Heart right ventricle (tissue), 16 donors: ENCODE data around the gene LGI2. TPM values are rescaled to one million over a fixed set of nuclear protein-coding genes. Genes with fewer than 3 reads are reported as not detected.

Experiments
- ATAC-seq, 8 donors: fragments of 200-7000 bp; cut with Tn5 transposase; one replicate each; pipeline ENCODE4 v1.9.1; 2020; ENCODE audit warnings: mild to moderate bottlenecking in 8 of 8, moderate library complexity in 8 of 8, moderate number of reproducible peaks in 1 of 8
- DNase-seq, 2 donors: peaks; one replicate each; pipeline ENCODE4 v3.0.0-alpha.2; 2020
- H3K27ac ChIP-seq, 10 donors: fragments of 200-600 bp; sonication (generic) in 2 of 10; one replicate each; pipeline versions ENCODE4 v1.5.0 to v1.8.0; 2020 to 2022; ENCODE audit warnings: mild to moderate bottlenecking in 3 of 10
- H3K27me3 ChIP-seq, 7 donors: fragments of 200-600 bp; one replicate each; pipeline ENCODE4 v1.8.0; 2021 to 2022; ENCODE audit warnings: mild to moderate bottlenecking in 2 of 7
- H3K36me3 ChIP-seq, 9 donors: fragments of 200-600 bp; sonication (generic) in 1 of 9; one replicate each; pipeline versions ENCODE4 v1.5.0 to v1.8.0; 2020 to 2022; ENCODE audit warnings: mild to moderate bottlenecking in 2 of 9
- H3K4me1 ChIP-seq, 9 donors: fragments of 200-600 bp; sonication (generic) in 1 of 9; one replicate each; pipeline versions ENCODE4 v1.5.0 to v1.8.0; 2020 to 2022; ENCODE audit warnings: mild to moderate bottlenecking in 4 of 9
- H3K4me3 ChIP-seq, 10 donors: fragments of 200-600 bp; sonication (generic) in 2 of 10; one replicate each; pipeline versions ENCODE4 v1.5.0 to v1.8.0; 2020 to 2022; ENCODE audit warnings: mild to moderate bottlenecking in 7 of 10, moderate library complexity in 2 of 10
- H3K9me3 ChIP-seq, 11 donors: fragments of 200-600 bp in 10 of 11; sonication (generic) in 2 of 11; one replicate each; pipeline versions ENCODE4 v1.5.0 to v1.8.0; 2013 to 2022; ENCODE audit warnings: mild to moderate bottlenecking in 2 of 11, control low read depth in 1 of 11, moderate library complexity in 1 of 11
- WGBS, 2 donors: extraction: QIAGEN DNeasy Blood & Tissue Kit; methylation state at CpG; one replicate each; pipeline ENCODE4 v1.1.7; 2013; ENCODE audit warnings: inconsistent platforms in 1 of 2; 5-methylcytosine and 5-hydroxymethylcytosine counted together
- intact Hi-C, 10 donors: fragments of 100-400 bp; cut with DNase I; formaldehyde crosslinking; loops; one replicate each; pipeline versions ENCODE4 v1.11.1 to v1.14.2; 2022
- polyA plus RNA-seq, 2 donors: library from polyadenylated mRNA; stranded (reverse); fragments of 200-250 nt; gene quantifications; one replicate each; pipeline ENCODE4 v1.2.3, GENCODE V29; 2013
- total RNA-seq, 10 donors: library from RNA; stranded (reverse); fragmentation: NEBNext Ultra II Directional in 3 of 10; extraction: Animal tissue kit (Norgen Biotek cat#: 25700) in 3 of 10; gene quantifications; one replicate each; pipeline versions ENCODE4 v1.2.1 to v1.2.4, GENCODE V29; 2021 to 2023
- TF ChIP-seq, protein P1 (sequence below), 9 donors: fragments of 200-600 bp; sonication (generic) in 2 of 9; IDR thresholded peaks; one replicate each; pipeline versions ENCODE4 v1.5.0 to v1.8.0; 2021 to 2022; ENCODE audit warnings: antibody characterized with exemption in 9 of 9, mild to moderate bottlenecking in 5 of 9, moderate library complexity in 1 of 9
- donor health status: Arrhythmogenic right ventricular cardiomyopathy.
- donor health status: ischemic (EF 13 %, LVEDD 7.1; RV severe dilation, severe dysfunction).
- donor health status: healthy with polysubstance abuse.
- donor health status: DM: no; HTN: yes; CAD: no.
- donor health status: DM: no; HTN: no; CAD: no.
- donor health status: ischemic (EF 25% LVEDD 6.9; RV normal size, moderate dysfunction).
- donor health status: ischemic (EF 25% LVEDD 5.7; RV mildly dilated, moderate dysfunction).
- donor health status: healthy.
- donor health status: DM: yes; HTN: yes; CAD: no.
- donor health status: Ischemic cardiomyopathy.
- donor health status: ischemic (EF 35%, LVEDD 5.7; RV mildly dilated, moderate dysfunction).
- donor health status: nonischemic (EF 11% LVEDD 7.7; RV severe dilation, severe dysfunction).
- donor health status: DM: yes; HTN: yes; CAD: no.
- donor health status: PGD.
- donor health status: ischemic (EF 29% LVEDD 5.4; RV normal size, mild dysfunction).
- donor health status: nonischemic (EF 23%, LVEDD 6.1; RV moderate dilation, normal function).

The LGI2 gene
- total and polyA plus RNA-seq, 12 donors: 0.80 to 7.9 (median 2.1) TPM

DNA sequence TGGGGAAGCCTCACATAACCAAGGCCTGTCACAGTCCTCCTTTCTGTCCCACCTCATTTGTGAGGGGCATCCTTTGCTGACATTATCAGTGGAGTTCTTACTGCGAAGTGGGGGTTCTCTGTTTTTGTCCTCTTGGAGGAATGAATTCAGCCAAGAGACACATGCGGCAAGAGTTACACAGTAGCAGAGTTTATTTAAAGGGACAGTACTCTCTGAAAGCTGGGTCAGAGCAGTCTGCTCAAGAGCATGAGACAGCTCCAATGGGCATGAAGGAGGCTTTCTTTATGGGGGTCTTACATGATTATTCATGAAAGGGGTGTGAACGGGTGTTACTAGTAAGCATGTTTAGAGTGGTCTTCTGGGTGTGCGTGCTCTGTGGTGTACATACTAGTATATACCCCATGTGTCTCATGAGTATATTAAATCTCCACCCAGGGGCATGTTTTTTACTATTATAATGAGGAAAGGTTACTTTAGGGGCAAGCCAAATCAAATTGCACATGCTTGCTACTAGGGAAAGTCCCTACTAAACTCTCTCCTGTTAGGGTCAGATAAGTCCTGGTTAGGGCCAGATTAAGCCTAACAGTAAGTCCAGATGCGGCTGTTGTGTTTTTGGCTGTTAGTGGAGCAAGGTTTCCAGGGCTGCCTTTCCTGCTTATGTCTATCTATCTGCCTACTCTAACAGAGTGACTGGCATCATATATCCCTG lies 19.8 kb upstream of the LGI2 start:
- Histone ChIP-seq H3K9me3 (peaks cover 0 to 7% (median 0%) of the 10 kb centered on the region in 11 donors), H3K36me3 (no peaks in the 10 kb centered on the region), H3K27me3 (no peaks in the 10 kb centered on the region), H3K27ac (no peak overlapping the region), H3K4me1 (peaks cover 0 to 3% (median 0%) of the 10 kb centered on the region in 9 donors), H3K4me3 (no peak overlapping the region)
- WGBS, 2 donors: 94 to 96% methylated on average over 5 of the region's 5 CpGs
- TF ChIP-seq, protein P1, sequence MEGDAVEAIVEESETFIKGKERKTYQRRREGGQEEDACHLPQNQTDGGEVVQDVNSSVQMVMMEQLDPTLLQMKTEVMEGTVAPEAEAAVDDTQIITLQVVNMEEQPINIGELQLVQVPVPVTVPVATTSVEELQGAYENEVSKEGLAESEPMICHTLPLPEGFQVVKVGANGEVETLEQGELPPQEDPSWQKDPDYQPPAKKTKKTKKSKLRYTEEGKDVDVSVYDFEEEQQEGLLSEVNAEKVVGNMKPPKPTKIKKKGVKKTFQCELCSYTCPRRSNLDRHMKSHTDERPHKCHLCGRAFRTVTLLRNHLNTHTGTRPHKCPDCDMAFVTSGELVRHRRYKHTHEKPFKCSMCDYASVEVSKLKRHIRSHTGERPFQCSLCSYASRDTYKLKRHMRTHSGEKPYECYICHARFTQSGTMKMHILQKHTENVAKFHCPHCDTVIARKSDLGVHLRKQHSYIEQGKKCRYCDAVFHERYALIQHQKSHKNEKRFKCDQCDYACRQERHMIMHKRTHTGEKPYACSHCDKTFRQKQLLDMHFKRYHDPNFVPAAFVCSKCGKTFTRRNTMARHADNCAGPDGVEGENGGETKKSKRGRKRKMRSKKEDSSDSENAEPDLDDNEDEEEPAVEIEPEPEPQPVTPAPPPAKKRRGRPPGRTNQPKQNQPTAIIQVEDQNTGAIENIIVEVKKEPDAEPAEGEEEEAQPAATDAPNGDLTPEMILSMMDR (IDR thresholded peaks at IDR 0.05): no peak
- intact Hi-C loops: no loop called here
- DNase-seq (no peak), ATAC-seq (no peak)

DNA sequence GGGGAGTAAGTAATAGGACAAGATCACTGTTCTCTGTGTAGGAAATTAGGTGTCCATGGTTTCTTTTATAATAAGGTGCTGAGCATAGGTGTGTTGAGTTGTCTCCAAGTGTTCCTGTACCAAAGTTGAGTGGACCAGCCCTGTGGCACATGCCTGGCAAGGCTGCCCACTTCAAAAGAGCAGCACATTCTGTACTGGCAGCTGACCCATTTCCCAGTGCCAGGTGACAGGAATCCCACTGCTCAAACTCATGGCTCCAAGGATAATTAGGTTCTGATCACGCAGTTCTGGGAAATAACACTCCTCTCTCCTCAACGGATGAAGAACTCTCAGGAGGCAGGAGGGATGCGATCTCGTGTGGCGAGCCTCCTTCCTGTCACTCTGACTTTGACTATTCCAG lies 12.8 kb upstream of the LGI2 start:
- Histone ChIP-seq H3K36me3 (no peaks in the 10 kb centered on the region), H3K4me1 (peaks cover 0 to 5% (median 0%) of the 10 kb centered on the region in 9 donors), H3K4me3 (no peak overlapping the region), H3K27ac (no peak overlapping the region), H3K9me3 (no peaks in the 10 kb centered on the region), H3K27me3 (no peaks in the 10 kb centered on the region)
- peak in 3 of 8 donors; percentile 20 to 39 (median 34) for ATAC-seq
- TF ChIP-seq, protein P1 (IDR thresholded peaks at IDR 0.05): no peak
- no peak for DNase-seq
- intact Hi-C loops: loop anchor here in 2 of 10 donors (5.0 kb wide), 1 partner anchor 61 kb away; no protein-coding TSS in a partner anchor
- WGBS, 2 donors: 41 to 50% methylated on average over 5 of the region's 5 CpGs

DNA sequence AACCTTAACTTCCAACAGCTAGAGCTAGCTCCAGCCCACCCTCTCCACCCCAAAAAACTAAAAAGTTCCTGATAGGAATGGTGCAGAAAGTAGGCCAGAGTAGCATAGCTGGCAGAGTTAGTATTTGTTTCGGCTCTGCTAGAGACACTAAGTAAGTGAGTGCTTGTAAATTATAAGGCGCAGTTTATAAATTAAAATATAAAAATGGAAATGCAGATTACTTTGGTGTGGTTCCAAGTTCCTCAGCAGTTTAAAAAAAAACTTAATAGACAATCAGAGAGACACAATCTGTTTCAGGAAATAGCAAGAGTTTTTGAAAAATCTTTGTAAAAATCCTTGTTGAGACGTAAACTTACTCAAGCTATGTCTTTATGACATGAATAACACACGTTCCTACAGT lies 2.8 kb upstream of the LGI2 start:
- ATAC-seq: no peak
- no peak overlapping the region for H3K27ac ChIP-seq
- H3K9me3 ChIP-seq: no peaks in the 10 kb centered on the region
- no peak for DNase-seq
- H3K4me3 ChIP-seq: no peak overlapping the region
- intact Hi-C loops: no loop called here
- TF ChIP-seq, protein P1 (IDR thresholded peaks at IDR 0.05): no peak
- 85 to 88% methylated on average over 4 of the region's 4 CpGs for WGBS, 2 donors
- H3K36me3 ChIP-seq: no peaks in the 10 kb centered on the region
- peaks cover 0 to 49% (median 0%) of the 10 kb centered on the region in 7 donors for H3K27me3 ChIP-seq
- H3K4me1 ChIP-seq: peaks cover 2 to 18% (median 9%) of the 10 kb centered on the region in 9 donors

DNA sequence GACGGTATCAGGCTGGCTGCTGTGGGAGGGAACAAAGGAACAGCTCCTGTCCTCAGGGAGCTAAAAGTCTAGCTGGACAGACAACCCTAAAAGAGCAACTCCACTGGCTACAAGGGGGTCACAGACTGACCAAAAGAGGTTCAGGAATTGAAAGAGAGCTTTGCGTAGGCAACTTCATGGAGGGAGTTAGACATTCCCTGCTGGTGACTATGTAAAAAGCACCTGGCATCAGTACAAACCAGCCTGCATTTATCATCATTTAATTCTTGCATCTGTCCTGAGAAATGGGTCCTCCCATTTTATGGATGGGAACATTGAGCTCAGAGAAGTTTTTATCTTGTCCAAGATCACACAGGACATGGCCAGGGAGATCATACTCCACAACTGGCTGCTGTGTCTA lies 1.4 kb upstream of the LGI2 start:
- H3K27ac ChIP-seq: no peak overlapping the region
- H3K4me1 ChIP-seq: peaks cover 2 to 18% (median 9%) of the 10 kb centered on the region in 9 donors
- DNase-seq (no peak), ATAC-seq (no peak)
- peaks cover 0 to 57% (median 0%) of the 10 kb centered on the region in 7 donors for H3K27me3 ChIP-seq
- intact Hi-C loops: no loop called here
- no peaks in the 10 kb centered on the region for H3K36me3 ChIP-seq
- no peaks in the 10 kb centered on the region for H3K9me3 ChIP-seq
- no peak overlapping the region for H3K4me3 ChIP-seq
- 82 to 85% methylated on average over 2 of the region's 2 CpGs for WGBS, 2 donors
- TF ChIP-seq, protein P1 (IDR thresholded peaks at IDR 0.05): peak in 1 of 9 donors; percentile 10
